Measurements from ENCODE around the gene BAX. TPM values are rescaled to one million over a fixed set of nuclear protein-coding genes. Genes with fewer than 3 reads are reported as not detected.

BAX gene
- total RNA-seq, 2 experiments from 2014 or later = 310 to 324 TPM

- ChIA-PET CTCF (interaction anchor here (0.6 to 1.7 kb wide), 2 partner anchors 17 to 36 kb away, joined by 3 to 4 read pairs; partner anchors contain the start of gene RUVBL2), POLR2A (no interaction called here)
- no peak for DNase-seq
- H3K9me3 Mint-ChIP-seq = no peaks in the 10 kb centered on the region
- H3K27me3 Mint-ChIP-seq = no peaks in the 10 kb centered on the region
- H3K4me1 Mint-ChIP-seq = peaks cover 73% of the 10 kb centered on the region
- H3K36me3 Mint-ChIP-seq (ENCODE audit: low read depth) = peaks cover 52% of the 10 kb centered on the region
- peak overlapping the region; percentile 22 for H3K4me3 Mint-ChIP-seq
- peak overlapping the region; percentile 66 for H3K27ac Mint-ChIP-seq
Observed at GRCh38 chr19:48958006-48958405, 3.3 kb downstream of the BAX start.

DNA sequence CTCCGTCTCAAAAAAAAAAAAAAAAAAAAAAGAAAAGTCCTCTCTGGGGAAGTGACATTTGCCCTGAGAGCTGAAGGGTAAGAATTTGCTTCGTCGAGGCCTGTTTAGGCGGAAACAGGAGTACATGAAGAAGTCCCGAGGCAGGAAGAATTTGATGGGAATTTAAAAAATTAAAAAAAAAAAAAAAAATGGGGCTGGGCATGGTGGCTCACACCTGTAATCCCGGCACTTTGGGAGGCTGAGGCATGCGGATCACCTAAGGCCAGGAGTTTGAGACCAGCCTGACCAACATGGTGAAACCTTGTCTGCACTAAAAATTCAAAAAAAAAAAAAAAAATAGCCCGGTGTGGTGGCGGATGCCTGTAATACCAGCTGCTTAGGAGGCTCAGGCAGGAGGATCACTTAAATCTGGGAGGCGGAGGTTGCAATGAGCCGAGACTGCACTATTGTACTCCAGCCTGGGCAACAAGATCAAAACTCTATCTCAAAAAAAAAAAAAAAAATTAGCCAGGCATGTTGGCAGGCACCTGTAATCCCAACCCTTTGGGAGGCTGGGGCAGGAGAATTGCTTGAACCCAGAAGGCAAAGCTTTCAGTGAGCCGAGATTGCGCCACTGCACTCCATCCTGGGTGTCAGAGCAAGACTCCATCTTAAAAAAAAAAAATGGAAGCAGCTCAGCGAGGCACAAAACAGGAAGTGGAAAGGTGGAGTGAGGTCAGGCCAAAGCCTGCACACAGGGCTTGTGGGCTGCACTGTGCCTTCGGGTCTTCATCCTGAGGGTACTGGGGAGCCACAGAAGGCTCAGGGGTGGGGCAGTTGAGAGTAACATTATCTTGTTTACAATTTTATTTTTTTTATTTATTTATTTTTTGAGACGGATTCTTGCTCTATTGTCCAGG lies 4.9 kb downstream of the BAX start:
- Mint-ChIP-seq H3K36me3 (ENCODE audit: low read depth) (peaks cover 52% of the 10 kb centered on the region), H3K9me3 (no peaks in the 10 kb centered on the region), H3K4me1 (peaks cover 80% of the 10 kb centered on the region), H3K27me3 (no peaks in the 10 kb centered on the region), H3K27ac (peak overlapping the region; percentile 83), H3K4me3 (peak overlapping the region; percentile 22)
- peak; percentile 44 for DNase-seq
- POLR2A ChIA-PET = no interaction called here
- CTCF ChIA-PET = interaction anchor here (0.5 to 3.5 kb wide), 7 partner anchors 11 to 401 kb away, joined by 3 to 15 read pairs (median 3); partner anchors contain the start of gene RUVBL2

DNA sequence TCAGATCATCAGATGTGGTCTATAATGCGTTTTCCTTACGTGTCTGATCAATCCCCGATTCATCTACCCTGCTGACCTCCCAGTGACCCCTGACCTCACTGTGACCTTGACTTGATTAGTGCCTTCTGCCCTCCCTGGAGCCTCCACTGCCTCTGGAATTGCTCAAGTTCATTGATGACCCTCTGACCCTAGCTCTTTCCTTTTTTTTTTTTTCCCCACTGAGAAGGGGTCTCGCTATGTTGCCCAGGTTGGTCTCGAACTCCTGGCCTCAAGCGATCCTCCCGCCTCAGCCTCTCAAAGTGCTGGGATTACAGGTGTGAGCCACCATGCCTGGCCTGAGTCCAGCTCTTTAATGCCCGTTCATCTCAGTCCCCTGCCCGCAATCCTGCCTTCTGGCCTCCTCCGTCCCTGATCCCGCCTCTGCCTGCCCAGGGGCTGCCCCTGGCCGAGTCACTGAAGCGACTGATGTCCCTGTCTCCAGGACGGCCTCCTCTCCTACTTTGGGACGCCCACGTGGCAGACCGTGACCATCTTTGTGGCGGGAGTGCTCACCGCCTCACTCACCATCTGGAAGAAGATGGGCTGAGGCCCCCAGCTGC lies 6.5 kb downstream of the BAX start:
- peaks cover 81% of the 10 kb centered on the region for H3K4me1 Mint-ChIP-seq
- H3K27me3 Mint-ChIP-seq = no peaks in the 10 kb centered on the region
- H3K36me3 Mint-ChIP-seq (ENCODE audit: low read depth) = peaks cover 47% of the 10 kb centered on the region
- H3K9me3 Mint-ChIP-seq = no peaks in the 10 kb centered on the region
- ChIA-PET CTCF (interaction anchor here (0.5 to 3.5 kb wide), 3 partner anchors 9 to 123 kb away, joined by 3 to 15 read pairs (median 3); no protein-coding TSS in a partner anchor), POLR2A (no interaction called here)
- peak overlapping the region; percentile 97 for H3K27ac Mint-ChIP-seq
- no peak for DNase-seq
- no peak overlapping the region for H3K4me3 Mint-ChIP-seq

GRCh38 chr19:48961673-48962028 lies 7.0 kb downstream of the BAX start:
- Mint-ChIP-seq H3K4me3 (peak overlapping the region; percentile 51), H3K4me1 (peaks cover 83% of the 10 kb centered on the region), H3K27me3 (no peaks in the 10 kb centered on the region), H3K27ac (peak overlapping the region; percentile 97), H3K36me3 (ENCODE audit: low read depth) (peaks cover 49% of the 10 kb centered on the region), H3K9me3 (no peaks in the 10 kb centered on the region)
- POLR2A ChIA-PET = no interaction called here
- CTCF ChIA-PET = interaction anchor here (0.5 to 3.5 kb wide), 3 partner anchors 9 to 123 kb away, joined by 3 to 15 read pairs (median 4); no protein-coding TSS in a partner anchor
- DNase-seq = no peak

DNA sequence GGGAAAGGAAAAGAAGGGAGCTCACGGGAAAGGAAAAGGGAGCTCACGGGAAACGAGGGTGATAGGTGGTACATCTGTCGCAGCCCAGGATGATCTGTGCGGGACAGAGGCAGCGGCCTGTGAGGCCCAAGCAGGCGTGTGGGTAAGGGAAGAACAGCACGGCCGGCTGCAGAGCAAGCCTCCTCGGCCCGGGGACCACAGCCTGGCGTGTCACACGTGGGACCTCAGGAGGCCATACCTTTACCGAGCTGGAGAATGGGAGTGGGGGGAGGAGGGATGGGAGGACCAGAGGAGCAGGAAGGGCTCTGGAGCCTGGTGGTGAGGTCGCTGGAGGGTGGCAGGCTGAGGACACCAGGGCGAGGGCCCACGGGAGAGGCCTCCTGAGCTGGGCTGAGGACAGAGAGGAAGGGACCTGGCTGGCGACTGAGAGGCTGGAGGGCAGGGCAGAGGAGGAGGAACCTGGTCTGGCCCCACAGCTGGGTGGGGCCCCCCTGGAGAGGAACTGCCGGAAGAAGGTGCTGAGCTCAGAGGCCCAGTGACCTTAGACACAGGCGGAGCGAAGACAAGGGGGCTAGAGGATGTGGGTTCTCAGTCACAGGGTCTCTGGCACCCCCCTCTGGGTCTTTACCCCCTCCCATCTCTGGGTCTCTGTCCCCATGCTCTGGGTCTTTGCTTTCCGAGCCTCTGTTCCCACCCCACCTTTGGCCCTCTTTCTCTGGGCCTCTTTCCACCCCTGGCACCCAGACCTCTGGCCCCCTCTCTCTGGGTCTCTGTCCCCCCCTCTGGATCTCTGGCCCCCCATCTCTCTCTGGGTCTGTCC lies 7.6 kb downstream of the BAX start:
- Mint-ChIP-seq H3K4me3 (peak overlapping the region; percentile 51), H3K4me1 (peaks cover 85% of the 10 kb centered on the region), H3K36me3 (ENCODE audit: low read depth) (peaks cover 50% of the 10 kb centered on the region), H3K9me3 (no peaks in the 10 kb centered on the region), H3K27ac (peak overlapping the region; percentile 97), H3K27me3 (no peaks in the 10 kb centered on the region)
- peak; percentile 45 for DNase-seq
- ChIA-PET POLR2A (no interaction called here), CTCF (interaction anchor here (0.6 to 3.5 kb wide), 3 partner anchors 8 to 15 kb away, joined by 3 to 15 read pairs (median 4); no protein-coding TSS in a partner anchor)

DNA sequence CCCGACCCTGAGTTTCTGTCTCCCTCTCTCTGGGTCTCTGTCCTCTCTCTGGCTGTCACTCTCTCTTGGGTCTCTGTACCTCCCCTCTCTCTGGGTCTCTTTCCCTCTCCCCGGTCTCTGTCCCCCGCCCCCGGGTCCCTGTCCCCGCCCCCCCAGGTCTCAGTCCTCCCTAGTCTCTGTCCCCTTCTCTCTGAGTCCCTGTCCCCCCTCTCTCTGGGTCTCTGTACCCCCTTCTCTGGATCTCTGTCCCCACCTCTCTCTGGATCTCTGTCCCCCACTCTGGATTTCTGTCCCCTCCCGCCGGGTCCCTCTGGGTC lies 8.1 kb downstream of the BAX start:
- peak overlapping the region; percentile 97 for H3K27ac Mint-ChIP-seq
- peak overlapping the region; percentile 51 for H3K4me3 Mint-ChIP-seq
- H3K36me3 Mint-ChIP-seq (ENCODE audit: low read depth) = peaks cover 45% of the 10 kb centered on the region
- H3K9me3 Mint-ChIP-seq = no peaks in the 10 kb centered on the region
- POLR2A ChIA-PET = no interaction called here
- H3K27me3 Mint-ChIP-seq = no peaks in the 10 kb centered on the region
- CTCF ChIA-PET = interaction anchor here (0.7 to 3.5 kb wide), 2 partner anchors 8 to 15 kb away, joined by 3 to 15 read pairs; no protein-coding TSS in a partner anchor
- H3K4me1 Mint-ChIP-seq = peaks cover 84% of the 10 kb centered on the region
- DNase-seq = no peak

DNA sequence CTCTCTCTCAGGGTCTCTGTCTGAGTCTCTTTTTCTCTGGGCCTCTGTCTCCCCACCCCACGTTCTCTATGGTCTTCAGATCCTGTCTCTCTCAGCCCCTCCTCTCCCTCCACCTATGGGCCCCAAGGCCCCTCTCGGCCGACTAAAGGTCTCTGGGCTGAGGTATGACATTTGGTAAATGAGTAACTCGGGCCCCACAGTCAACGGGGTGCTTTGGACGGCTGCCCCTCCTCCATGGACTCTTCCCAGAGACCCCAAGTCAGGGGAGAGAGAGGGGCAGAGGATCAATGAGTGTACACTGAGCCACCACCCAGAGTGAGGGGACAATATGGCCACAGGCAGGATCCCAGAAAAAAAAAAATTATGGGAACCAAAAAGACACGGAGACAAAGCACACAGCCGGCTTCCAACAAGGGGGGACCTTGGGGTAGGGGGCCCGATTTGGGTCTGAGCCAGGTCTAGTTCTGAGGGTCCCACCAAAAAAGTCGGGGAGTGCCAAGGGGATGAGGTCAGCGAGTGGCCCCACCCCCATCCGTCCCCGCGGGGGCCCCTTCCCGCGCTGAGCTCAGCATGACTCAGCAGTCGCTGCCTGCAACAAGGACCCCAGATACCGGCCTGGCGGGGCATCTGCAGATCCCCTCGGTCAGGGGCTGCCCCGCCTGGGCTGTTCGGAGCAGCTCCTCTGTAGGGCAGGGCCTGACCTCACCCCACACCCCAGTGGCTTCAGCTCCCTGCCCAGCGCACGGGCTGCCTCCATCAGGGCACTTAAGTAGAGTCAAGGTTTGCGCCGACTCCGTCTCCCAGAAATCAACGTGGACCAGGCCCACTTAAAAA lies 8.9 kb downstream of the BAX start:
- CTCF ChIA-PET = interaction anchor here (0.6 to 1.1 kb wide), 3 partner anchors 8 to 73 kb away, joined by 3 to 7 read pairs (median 3); partner anchors contain the start of genes GYS1 and RUVBL2
- peaks cover 43% of the 10 kb centered on the region for H3K36me3 Mint-ChIP-seq (ENCODE audit: low read depth)
- peaks cover 81% of the 10 kb centered on the region for H3K4me1 Mint-ChIP-seq
- peak; percentile 55 for DNase-seq
- POLR2A ChIA-PET = interaction anchor here (1.1 kb wide), 2 partner anchors 92 to 103 kb away, joined by 3 read pairs; partner anchors contain the start of gene PPP1R15A
- H3K27ac Mint-ChIP-seq = peak overlapping the region; percentile 97
- no peaks in the 10 kb centered on the region for H3K27me3 Mint-ChIP-seq
- H3K9me3 Mint-ChIP-seq = no peaks in the 10 kb centered on the region
- H3K4me3 Mint-ChIP-seq = peak overlapping the region; percentile 90

GRCh38 chr19:48964205-48965039 lies 9.7 kb downstream of the BAX start:
- no peak for DNase-seq
- H3K36me3 Mint-ChIP-seq (ENCODE audit: low read depth) = peaks cover 44% of the 10 kb centered on the region
- no peaks in the 10 kb centered on the region for H3K9me3 Mint-ChIP-seq
- peaks cover 75% of the 10 kb centered on the region for H3K4me1 Mint-ChIP-seq
- CTCF ChIA-PET = interaction anchor here (0.6 to 2.1 kb wide), 6 partner anchors 9 to 128 kb away, joined by 3 to 7 read pairs (median 3); partner anchors contain the start of genes GYS1, HSD17B14 and RUVBL2
- H3K27ac Mint-ChIP-seq = peak overlapping the region; percentile 97
- H3K4me3 Mint-ChIP-seq = peak overlapping the region; percentile 90
- H3K27me3 Mint-ChIP-seq = no peaks in the 10 kb centered on the region
- POLR2A ChIA-PET = interaction anchor here (1.1 kb wide), 2 partner anchors 93 to 104 kb away, joined by 3 read pairs; partner anchors contain the start of gene PPP1R15A

GRCh38 chr19:48965040-48965805 lies 10.5 kb downstream of the BAX start, which contains the start of gene FTL:
FTL (plus strand) TSS chr19:48965309; CDS start chr19:48965508, 199 bp downstream.
- Mint-ChIP-seq H3K9me3 (no peaks in the 10 kb centered on the region), H3K4me3 (peak within 1 kb of the TSS; percentile 90), H3K4me1 (peaks cover 70% of the 10 kb centered on the region), H3K27me3 (no peaks in the 10 kb centered on the region), H3K36me3 (ENCODE audit: low read depth) (peaks cover 46% of the 10 kb centered on the region), H3K27ac (peak within 1 kb of the TSS; percentile 97)
- CTCF ChIA-PET = interaction anchor here (0.6 to 3.0 kb wide), 7 partner anchors 9 to 177 kb away, joined by 3 to 13 read pairs (median 5); partner anchors contain the start of genes GYS1, HSD17B14 and RUVBL2
- POLR2A ChIA-PET = no interaction called here
- DNase-seq = peak; percentile 92

DNA sequence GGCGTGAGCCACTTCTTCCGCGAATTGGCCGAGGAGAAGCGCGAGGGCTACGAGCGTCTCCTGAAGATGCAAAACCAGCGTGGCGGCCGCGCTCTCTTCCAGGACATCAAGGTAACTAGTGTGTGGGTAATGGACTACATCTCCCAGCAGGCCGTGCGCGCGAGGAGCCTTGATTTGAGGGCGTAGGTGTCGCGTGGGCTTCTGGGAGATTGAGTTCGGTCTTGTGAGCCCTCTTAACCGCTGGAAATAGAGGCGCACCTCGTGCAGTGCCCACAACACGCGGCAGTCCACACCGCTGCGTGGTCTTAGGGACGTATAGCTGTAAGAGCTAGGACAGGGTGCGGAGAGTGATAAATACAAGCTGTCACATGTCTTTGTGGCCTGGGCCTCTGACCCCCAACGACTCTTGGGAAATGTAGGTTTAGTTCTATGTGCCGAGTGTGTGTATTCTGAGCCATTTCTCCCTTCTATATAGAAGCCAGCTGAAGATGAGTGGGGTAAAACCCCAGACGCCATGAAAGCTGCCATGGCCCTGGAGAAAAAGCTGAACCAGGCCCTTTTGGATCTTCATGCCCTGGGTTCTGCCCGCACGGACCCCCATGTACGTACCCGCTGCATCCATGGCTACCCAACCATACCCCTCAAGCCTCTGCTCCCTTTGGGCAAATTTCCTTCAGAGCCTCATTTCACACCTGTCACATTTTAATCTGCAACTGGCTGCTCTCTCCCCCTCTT lies 11.3 kb downstream of the BAX start:
- DNase-seq = peak; percentile 94
- Mint-ChIP-seq H3K27me3 (no peaks in the 10 kb centered on the region), H3K36me3 (ENCODE audit: low read depth) (peaks cover 43% of the 10 kb centered on the region), H3K4me3 (peak overlapping the region; percentile 90), H3K27ac (peak overlapping the region; percentile 97), H3K9me3 (no peaks in the 10 kb centered on the region), H3K4me1 (peaks cover 67% of the 10 kb centered on the region)
- POLR2A ChIA-PET = interaction anchor here (0.6 kb wide), 1 partner anchor 178 kb away, joined by 3 read pairs; no protein-coding TSS in a partner anchor
- CTCF ChIA-PET = interaction anchor here (0.6 to 3.0 kb wide), 7 partner anchors 11 to 177 kb away, joined by 3 to 13 read pairs (median 5); partner anchors contain the start of genes GYS1, HSD17B14 and RUVBL2

All from activated CD4-positive, alpha-beta T cell treated with anti-CD3 and anti-CD28 coated beads, Interleukin-2, amount 10 ng/mL, durations not matched to agents 7 days and 5 days (primary cell).